22Rv1 (cell line): ENCODE results near the gene PTPRG.

Experiments
- H3K27ac ChIP-seq: fragments of 450-650 bp; 2 replicates; pipeline ENCODE4 v1.5.1; 2017
- ZFX ChIP-seq: fragments of 450-650 bp; IDR thresholded peaks from 2 replicates; pipeline ENCODE4 v1.6.1; 2017; ENCODE audit warnings: antibody characterized with exemption, borderline replicate concordance
- TF ChIP-seq, protein P1 (sequence below): fragments of 450-650 bp; IDR thresholded peaks from 2 replicates; pipeline ENCODE4 v1.5.1; 2017; ENCODE audit warnings: mild to moderate bottlenecking

PTPRG gene

GRCh38 chr3:62220616-62221015 lies 659.2 kb downstream of the PTPRG start:
- H3K27ac ChIP-seq: no peak overlapping the region
- no peak for TF ChIP-seq ZFX
- TF ChIP-seq, protein P1, sequence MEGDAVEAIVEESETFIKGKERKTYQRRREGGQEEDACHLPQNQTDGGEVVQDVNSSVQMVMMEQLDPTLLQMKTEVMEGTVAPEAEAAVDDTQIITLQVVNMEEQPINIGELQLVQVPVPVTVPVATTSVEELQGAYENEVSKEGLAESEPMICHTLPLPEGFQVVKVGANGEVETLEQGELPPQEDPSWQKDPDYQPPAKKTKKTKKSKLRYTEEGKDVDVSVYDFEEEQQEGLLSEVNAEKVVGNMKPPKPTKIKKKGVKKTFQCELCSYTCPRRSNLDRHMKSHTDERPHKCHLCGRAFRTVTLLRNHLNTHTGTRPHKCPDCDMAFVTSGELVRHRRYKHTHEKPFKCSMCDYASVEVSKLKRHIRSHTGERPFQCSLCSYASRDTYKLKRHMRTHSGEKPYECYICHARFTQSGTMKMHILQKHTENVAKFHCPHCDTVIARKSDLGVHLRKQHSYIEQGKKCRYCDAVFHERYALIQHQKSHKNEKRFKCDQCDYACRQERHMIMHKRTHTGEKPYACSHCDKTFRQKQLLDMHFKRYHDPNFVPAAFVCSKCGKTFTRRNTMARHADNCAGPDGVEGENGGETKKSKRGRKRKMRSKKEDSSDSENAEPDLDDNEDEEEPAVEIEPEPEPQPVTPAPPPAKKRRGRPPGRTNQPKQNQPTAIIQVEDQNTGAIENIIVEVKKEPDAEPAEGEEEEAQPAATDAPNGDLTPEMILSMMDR: no peak

DNA sequence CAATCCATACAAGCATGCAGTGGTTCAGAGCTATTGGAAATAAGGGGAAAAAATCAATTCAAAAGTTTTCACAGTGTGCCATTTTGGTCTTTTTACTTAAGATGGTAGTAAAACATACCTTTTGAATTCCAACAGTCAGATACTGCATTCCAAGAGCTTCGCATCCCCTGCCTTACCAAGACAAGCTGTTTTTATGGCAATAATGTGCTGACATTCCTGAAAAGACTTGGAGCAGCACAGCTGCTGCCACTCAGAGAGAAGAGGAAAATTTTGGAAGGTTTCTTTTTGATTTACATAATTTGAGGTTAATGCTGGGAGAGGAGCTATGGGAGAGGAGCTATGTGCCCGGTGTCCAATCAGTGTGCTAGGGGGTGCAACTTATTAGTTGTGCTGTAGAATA lies 663.7 kb downstream of the PTPRG start:
- no peak overlapping the region for H3K27ac ChIP-seq
- no peak for TF ChIP-seq ZFX
- TF ChIP-seq, protein P1: no peak

- TF ChIP-seq ZFX: no peak
- TF ChIP-seq, protein P1: no peak
Observed at GRCh38 chr3:62226601-62227339, 665.4 kb downstream of the PTPRG start.

GRCh38 chr3:62228467-62228866 lies 667.1 kb downstream of the PTPRG start:
- no peak overlapping the region for H3K27ac ChIP-seq
- no peak for TF ChIP-seq ZFX
- TF ChIP-seq, protein P1: no peak

More at GRCh38 chr3:62226601-62227339, 665.4 kb downstream of the PTPRG start:
- no peak overlapping the region for H3K27ac ChIP-seq

DNA sequence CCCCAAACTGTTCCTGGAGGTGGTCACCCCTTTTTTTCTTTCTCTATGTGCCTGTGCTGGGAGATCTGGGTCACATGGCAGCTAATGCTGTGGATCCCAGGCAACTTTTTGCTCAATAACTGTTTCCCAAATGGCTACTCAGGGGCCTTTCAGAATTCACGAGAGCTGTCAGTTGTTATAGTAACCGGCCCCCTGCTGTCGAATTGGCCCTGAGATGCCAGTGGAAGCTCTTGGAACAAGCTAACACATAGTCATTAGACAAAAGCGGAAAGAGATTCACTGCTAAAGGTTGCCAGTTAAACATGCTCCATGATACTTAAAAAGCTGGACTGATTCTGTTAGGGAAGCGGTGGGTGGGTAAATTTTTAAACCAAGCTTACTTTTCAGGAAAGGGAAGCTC lies 667.8 kb downstream of the PTPRG start:
- no peak overlapping the region for H3K27ac ChIP-seq
- TF ChIP-seq ZFX: no peak
- TF ChIP-seq, protein P1: no peak

DNA sequence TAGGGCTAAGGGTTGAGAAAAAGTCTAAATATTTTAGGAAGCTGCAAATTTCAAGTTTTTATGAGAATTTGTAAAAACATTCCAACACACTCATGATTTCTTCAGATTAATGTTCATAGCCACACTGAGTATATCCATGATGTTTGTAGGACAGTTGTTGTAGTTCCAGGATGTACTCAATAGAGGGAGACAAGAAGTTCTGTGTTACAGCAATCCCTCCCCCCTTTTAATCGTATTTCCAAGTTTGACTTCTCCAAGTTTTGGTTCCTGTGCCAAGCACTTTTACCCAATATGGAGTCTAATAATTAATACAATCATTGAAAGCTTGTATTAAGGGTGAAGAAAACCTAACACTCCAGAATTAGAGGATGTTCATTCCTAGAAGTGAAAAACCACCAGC lies 668.5 kb downstream of the PTPRG start:
- no peak overlapping the region for H3K27ac ChIP-seq
- no peak for TF ChIP-seq ZFX
- TF ChIP-seq, protein P1: peak; percentile 63

DNA sequence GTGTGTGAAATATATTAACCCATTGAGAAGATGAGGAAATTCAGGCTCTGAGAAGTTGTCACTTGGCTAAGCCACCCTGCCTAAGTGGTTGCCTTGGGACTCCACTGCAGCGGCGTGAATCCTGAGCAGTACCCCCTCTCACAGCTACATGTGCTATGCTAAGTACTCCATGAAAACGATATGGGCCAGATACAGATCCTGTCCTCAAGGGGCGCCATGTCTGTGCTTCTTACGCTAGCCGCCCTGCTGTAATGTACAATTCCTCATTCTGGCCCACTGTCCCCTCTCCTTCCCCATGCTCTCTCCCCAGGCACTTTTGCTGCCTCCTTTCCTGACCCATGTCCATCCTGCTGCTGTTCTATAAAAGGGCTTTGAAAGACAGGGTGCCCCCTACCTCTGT lies 671.7 kb downstream of the PTPRG start:
- no peak overlapping the region for H3K27ac ChIP-seq
- TF ChIP-seq, protein P1: 0 out of 2 replicates have a peak, but pooled peaks have one; percentile 7
- TF ChIP-seq ZFX: no peak
